Measurements from ENCODE around the gene PCSK2. TPM values are rescaled to one million over a fixed set of nuclear protein-coding genes. Genes with fewer than 3 reads are reported as not detected.

PCSK2 gene
- total RNA-seq, 1 donor: not detected

DNA sequence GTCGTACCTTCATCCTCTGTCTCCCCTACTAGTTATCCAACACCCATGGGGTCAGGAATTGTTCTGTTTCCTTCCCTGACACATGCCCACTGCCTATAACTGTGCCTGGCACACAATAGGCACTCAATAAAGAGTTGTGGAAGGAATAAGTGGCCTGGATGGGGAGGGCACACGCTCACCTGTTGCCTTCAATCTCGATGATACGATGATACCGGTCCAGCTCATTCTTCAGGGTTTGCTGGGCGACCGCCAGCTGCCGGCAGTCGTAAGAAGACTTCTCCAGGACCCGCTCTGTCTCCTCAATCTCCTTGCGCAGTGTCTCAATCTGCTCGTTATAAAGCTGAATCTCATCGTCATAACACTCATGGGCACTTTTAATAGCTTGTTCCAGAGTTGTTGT is 271.8 kb downstream of the PCSK2 start:
- H3K4me1 ChIP-seq (ENCODE audit: insufficient read depth, low read length): peaks cover 5% of the 10 kb centered on the region

GRCh38 chr20:17499041-17499440 is 272.2 kb downstream of the PCSK2 start:
- no peak overlapping the region for H3K4me2 ChIP-seq (ENCODE audit: insufficient read depth, low read length)
- no peaks in the 10 kb centered on the region for H3K9me3 ChIP-seq (ENCODE audit: low read depth, low read length)
- no peak for DNase-seq (ENCODE audit: insufficient read length, low spot score, missing footprints)

More for the DNA sequence above, 271.8 kb downstream of the PCSK2 start:
- TF ChIP-seq CTCF (IDR thresholded peaks at IDR 0.05; ENCODE audit: extremely low read depth, low read depth, low read length): no peak
- no peak for DNase-seq (ENCODE audit: insufficient read length, low spot score, missing footprints)
- Histone ChIP-seq H3K27ac (ENCODE audit: low read depth, low read length) (no peak overlapping the region), H3K27me3 (ENCODE audit: insufficient read depth, low read length) (peaks cover 6% of the 10 kb centered on the region), H3K79me2 (ENCODE audit: insufficient read depth, low read length) (no peaks in the 10 kb centered on the region), H3K9me3 (ENCODE audit: low read depth, low read length) (no peaks in the 10 kb centered on the region), H2AFZ (ENCODE audit: low read length) (no peak overlapping the region), H3K36me3 (ENCODE audit: insufficient read depth, low read length) (no peaks in the 10 kb centered on the region), H3K4me2 (ENCODE audit: insufficient read depth, low read length) (no peak overlapping the region), H4K20me1 (ENCODE audit: insufficient read depth, low read length) (no peaks in the 10 kb centered on the region), H3K4me3 (ENCODE audit: insufficient read depth, low read length) (no peak overlapping the region)

GRCh38 chr20:17500271-17500670 is 273.4 kb downstream of the PCSK2 start:
- Histone ChIP-seq H4K20me1 (ENCODE audit: insufficient read depth, low read length) (no peaks in the 10 kb centered on the region), H3K9me3 (ENCODE audit: low read depth, low read length) (no peaks in the 10 kb centered on the region), H3K79me2 (ENCODE audit: insufficient read depth, low read length) (no peaks in the 10 kb centered on the region), H3K4me2 (ENCODE audit: insufficient read depth, low read length) (no peak overlapping the region), H3K27me3 (ENCODE audit: insufficient read depth, low read length) (peaks cover 6% of the 10 kb centered on the region), H2AFZ (ENCODE audit: low read length) (no peak overlapping the region), H3K27ac (ENCODE audit: low read depth, low read length) (no peak overlapping the region), H3K36me3 (ENCODE audit: insufficient read depth, low read length) (no peaks in the 10 kb centered on the region), H3K4me3 (ENCODE audit: insufficient read depth, low read length) (no peak overlapping the region), H3K4me1 (ENCODE audit: insufficient read depth, low read length) (peaks cover 8% of the 10 kb centered on the region)
- TF ChIP-seq CTCF (IDR thresholded peaks at IDR 0.05; ENCODE audit: extremely low read depth, low read depth, low read length): no peak
- no peak for DNase-seq (ENCODE audit: insufficient read length, low spot score, missing footprints)

More at GRCh38 chr20:17499041-17499440, 272.2 kb downstream of the PCSK2 start:
- no peaks in the 10 kb centered on the region for H3K36me3 ChIP-seq (ENCODE audit: insufficient read depth, low read length)
- no peak overlapping the region for H3K27ac ChIP-seq (ENCODE audit: low read depth, low read length)
- H3K79me2 ChIP-seq (ENCODE audit: insufficient read depth, low read length): no peaks in the 10 kb centered on the region
- H2AFZ ChIP-seq (ENCODE audit: low read length): no peak overlapping the region
- peaks cover 5% of the 10 kb centered on the region for H3K4me1 ChIP-seq (ENCODE audit: insufficient read depth, low read length)
- H3K4me3 ChIP-seq (ENCODE audit: insufficient read depth, low read length): no peak overlapping the region
- TF ChIP-seq CTCF (IDR thresholded peaks at IDR 0.05; ENCODE audit: extremely low read depth, low read depth, low read length): no peak
- peaks cover 6% of the 10 kb centered on the region for H3K27me3 ChIP-seq (ENCODE audit: insufficient read depth, low read length)
- H4K20me1 ChIP-seq (ENCODE audit: insufficient read depth, low read length): no peaks in the 10 kb centered on the region

DNA sequence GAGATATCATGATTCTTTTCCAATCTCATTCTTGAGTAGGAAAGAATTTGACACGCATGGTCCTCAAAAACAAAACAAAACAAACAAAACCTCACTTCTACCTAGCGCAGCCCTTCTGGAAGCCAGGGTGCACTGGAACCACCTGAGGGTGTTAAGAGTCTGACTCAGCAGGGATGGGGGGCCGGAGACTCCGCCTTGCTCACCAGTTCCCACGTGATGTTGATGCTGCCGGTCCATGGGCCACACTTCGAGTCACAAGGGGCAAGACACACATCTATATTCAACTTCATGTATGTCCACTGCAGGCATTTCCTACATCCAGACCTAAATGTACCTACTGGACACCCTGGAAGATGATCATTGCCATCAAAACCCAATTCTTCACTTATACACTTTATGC is 274.0 kb downstream of the PCSK2 start:
- Histone ChIP-seq H3K79me2 (ENCODE audit: insufficient read depth, low read length) (no peaks in the 10 kb centered on the region), H2AFZ (ENCODE audit: low read length) (no peak overlapping the region), H3K4me1 (ENCODE audit: insufficient read depth, low read length) (peaks cover 12% of the 10 kb centered on the region), H3K9me3 (ENCODE audit: low read depth, low read length) (no peaks in the 10 kb centered on the region), H3K36me3 (ENCODE audit: insufficient read depth, low read length) (no peaks in the 10 kb centered on the region), H3K27me3 (ENCODE audit: insufficient read depth, low read length) (peaks cover 6% of the 10 kb centered on the region), H3K27ac (ENCODE audit: low read depth, low read length) (no peak overlapping the region), H4K20me1 (ENCODE audit: insufficient read depth, low read length) (no peaks in the 10 kb centered on the region), H3K4me2 (ENCODE audit: insufficient read depth, low read length) (no peak overlapping the region), H3K4me3 (ENCODE audit: insufficient read depth, low read length) (no peak overlapping the region)
- no peak for DNase-seq (ENCODE audit: insufficient read length, low spot score, missing footprints)
- no peak for TF ChIP-seq CTCF (IDR thresholded peaks at IDR 0.05; ENCODE audit: extremely low read depth, low read depth, low read length)

All from osteoblast (primary cell).